GM23338 (cell line): Measurements from ENCODE around the gene GRAMD4.

Experiments used
- CREB1 ChIP-seq: fragments of 250-450 bp; sonication (Bioruptor Pico); IDR thresholded peaks from 2 replicates; pipeline ENCODE4 v1.5.0; 2020; ENCODE audit warnings: low read depth, mild to moderate bottlenecking, moderate library complexity
- EZH2 ChIP-seq: fragments of 200-600 bp; sonication (generic); IDR thresholded peaks from one replicate; pipeline ENCODE4 v1.8.0; 2017; ENCODE audit warnings: antibody characterized with exemption, mild to moderate bottlenecking, low read depth; ENCODE audit not compliant: unreplicated experiment
- EZH2phosphoT487 ChIP-seq: fragments of 200-600 bp; sonication (generic); IDR thresholded peaks from one replicate; pipeline ENCODE4 v1.8.1; 2018; ENCODE audit warnings: antibody characterized with exemption; ENCODE audit not compliant: unreplicated experiment
- NANOG ChIP-seq: IDR thresholded peaks from 2 replicates; pipeline ENCODE4 v1.6.1; 2016; ENCODE audit warnings: antibody characterized with exemption, borderline replicate concordance
- POLR2AphosphoS5 ChIP-seq: IDR thresholded peaks from 2 replicates; pipeline ENCODE4 v1.6.1; 2016; ENCODE audit warnings: antibody characterized with exemption, low read depth
- STAT1 ChIP-seq: IDR thresholded peaks from one replicate; pipeline ENCODE4 v1.6.1; 2016; ENCODE audit warnings: antibody characterized with exemption; ENCODE audit not compliant: unreplicated experiment
- ZNF114 ChIP-seq: fragments of 250-450 bp; sonication (Bioruptor Pico); IDR thresholded peaks from 2 replicates; pipeline ENCODE4 v1.5.0; 2020; ENCODE audit warnings: mild to moderate bottlenecking, moderate library complexity
- ZNF331 ChIP-seq: fragments of 250-450 bp; sonication (Bioruptor Pico); IDR thresholded peaks from 2 replicates; pipeline ENCODE4 v1.5.0; 2020; ENCODE audit warnings: low read depth, mild to moderate bottlenecking, moderate library complexity
- TF ChIP-seq, protein P1 (sequence below), 2 experiments: fragments of 200-600 bp in 1 of 2; sonication (generic) in 1 of 2; conservative IDR thresholded peaks; 2 replicates each; pipeline versions ENCODE4 v1.5.1 to v1.6.1; 2016 to 2017; ENCODE audit warnings: antibody characterized with exemption in 2 of 2, low read depth in 2 of 2, mild to moderate bottlenecking in 2 of 2, moderate library complexity in 1 of 2
- TF ChIP-seq, protein P2 (sequence below): fragments of 250-450 bp; sonication (Bioruptor Pico); IDR thresholded peaks from 2 replicates; pipeline ENCODE4 v1.5.0; 2020; ENCODE audit warnings: mild to moderate bottlenecking, moderate library complexity
- TF ChIP-seq, protein P3 (sequence below): IDR thresholded peaks from one replicate; pipeline ENCODE4 v1.6.1; 2018; ENCODE audit warnings: antibody characterized with exemption; ENCODE audit not compliant: unreplicated experiment
- TF ChIP-seq, protein P4 (sequence below): IDR thresholded peaks from 2 replicates; pipeline ENCODE4 v1.6.1; 2016; ENCODE audit warnings: antibody characterized with exemption

DNA sequence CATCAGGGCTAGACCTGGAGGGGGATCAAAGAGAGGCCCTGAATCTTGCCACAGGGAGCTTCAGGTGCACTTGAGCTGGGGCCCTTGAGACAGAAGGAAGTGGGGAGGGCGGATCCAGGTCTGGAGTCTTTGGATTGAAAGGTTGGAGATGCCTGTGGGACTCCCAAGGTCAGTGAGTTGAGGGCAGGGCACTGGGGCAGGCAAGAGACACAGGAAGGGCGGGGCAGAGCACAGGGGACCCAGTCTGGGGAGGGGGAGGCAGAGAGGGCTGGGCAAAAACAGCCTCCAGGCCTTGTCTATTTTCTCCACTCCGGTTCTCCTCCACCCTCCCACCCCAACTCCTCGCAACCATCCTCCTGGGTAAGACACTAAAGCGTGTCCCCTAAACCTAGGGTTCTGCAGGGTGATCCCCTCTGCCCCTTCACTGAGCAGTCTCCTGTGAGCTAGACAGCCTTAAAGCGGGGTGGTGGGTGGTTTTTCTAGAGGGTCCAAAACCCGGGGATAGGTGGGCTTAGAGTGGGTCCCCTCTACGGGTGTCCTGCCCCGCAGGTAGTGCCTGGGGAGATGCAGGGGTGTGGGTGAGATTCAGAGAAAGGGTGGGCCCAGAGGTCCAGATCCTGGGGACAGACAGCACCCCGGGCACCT, 44.2 kb upstream of the GRAMD4 start:
- TF ChIP-seq EZH2 (no peak), POLR2AphosphoS5 (no peak), EZH2phosphoT487 (no peak), STAT1 (no peak), ZNF331 (CRISPR knock-in tag) (no peak), NANOG (no peak), ZNF114 (no peak), CREB1 (no peak)
- TF ChIP-seq, protein P1, sequence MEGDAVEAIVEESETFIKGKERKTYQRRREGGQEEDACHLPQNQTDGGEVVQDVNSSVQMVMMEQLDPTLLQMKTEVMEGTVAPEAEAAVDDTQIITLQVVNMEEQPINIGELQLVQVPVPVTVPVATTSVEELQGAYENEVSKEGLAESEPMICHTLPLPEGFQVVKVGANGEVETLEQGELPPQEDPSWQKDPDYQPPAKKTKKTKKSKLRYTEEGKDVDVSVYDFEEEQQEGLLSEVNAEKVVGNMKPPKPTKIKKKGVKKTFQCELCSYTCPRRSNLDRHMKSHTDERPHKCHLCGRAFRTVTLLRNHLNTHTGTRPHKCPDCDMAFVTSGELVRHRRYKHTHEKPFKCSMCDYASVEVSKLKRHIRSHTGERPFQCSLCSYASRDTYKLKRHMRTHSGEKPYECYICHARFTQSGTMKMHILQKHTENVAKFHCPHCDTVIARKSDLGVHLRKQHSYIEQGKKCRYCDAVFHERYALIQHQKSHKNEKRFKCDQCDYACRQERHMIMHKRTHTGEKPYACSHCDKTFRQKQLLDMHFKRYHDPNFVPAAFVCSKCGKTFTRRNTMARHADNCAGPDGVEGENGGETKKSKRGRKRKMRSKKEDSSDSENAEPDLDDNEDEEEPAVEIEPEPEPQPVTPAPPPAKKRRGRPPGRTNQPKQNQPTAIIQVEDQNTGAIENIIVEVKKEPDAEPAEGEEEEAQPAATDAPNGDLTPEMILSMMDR (conservative IDR thresholded peaks at IDR 0.05; ENCODE audit: low read depth in 2 of 2): no peak
- TF ChIP-seq, protein P2, sequence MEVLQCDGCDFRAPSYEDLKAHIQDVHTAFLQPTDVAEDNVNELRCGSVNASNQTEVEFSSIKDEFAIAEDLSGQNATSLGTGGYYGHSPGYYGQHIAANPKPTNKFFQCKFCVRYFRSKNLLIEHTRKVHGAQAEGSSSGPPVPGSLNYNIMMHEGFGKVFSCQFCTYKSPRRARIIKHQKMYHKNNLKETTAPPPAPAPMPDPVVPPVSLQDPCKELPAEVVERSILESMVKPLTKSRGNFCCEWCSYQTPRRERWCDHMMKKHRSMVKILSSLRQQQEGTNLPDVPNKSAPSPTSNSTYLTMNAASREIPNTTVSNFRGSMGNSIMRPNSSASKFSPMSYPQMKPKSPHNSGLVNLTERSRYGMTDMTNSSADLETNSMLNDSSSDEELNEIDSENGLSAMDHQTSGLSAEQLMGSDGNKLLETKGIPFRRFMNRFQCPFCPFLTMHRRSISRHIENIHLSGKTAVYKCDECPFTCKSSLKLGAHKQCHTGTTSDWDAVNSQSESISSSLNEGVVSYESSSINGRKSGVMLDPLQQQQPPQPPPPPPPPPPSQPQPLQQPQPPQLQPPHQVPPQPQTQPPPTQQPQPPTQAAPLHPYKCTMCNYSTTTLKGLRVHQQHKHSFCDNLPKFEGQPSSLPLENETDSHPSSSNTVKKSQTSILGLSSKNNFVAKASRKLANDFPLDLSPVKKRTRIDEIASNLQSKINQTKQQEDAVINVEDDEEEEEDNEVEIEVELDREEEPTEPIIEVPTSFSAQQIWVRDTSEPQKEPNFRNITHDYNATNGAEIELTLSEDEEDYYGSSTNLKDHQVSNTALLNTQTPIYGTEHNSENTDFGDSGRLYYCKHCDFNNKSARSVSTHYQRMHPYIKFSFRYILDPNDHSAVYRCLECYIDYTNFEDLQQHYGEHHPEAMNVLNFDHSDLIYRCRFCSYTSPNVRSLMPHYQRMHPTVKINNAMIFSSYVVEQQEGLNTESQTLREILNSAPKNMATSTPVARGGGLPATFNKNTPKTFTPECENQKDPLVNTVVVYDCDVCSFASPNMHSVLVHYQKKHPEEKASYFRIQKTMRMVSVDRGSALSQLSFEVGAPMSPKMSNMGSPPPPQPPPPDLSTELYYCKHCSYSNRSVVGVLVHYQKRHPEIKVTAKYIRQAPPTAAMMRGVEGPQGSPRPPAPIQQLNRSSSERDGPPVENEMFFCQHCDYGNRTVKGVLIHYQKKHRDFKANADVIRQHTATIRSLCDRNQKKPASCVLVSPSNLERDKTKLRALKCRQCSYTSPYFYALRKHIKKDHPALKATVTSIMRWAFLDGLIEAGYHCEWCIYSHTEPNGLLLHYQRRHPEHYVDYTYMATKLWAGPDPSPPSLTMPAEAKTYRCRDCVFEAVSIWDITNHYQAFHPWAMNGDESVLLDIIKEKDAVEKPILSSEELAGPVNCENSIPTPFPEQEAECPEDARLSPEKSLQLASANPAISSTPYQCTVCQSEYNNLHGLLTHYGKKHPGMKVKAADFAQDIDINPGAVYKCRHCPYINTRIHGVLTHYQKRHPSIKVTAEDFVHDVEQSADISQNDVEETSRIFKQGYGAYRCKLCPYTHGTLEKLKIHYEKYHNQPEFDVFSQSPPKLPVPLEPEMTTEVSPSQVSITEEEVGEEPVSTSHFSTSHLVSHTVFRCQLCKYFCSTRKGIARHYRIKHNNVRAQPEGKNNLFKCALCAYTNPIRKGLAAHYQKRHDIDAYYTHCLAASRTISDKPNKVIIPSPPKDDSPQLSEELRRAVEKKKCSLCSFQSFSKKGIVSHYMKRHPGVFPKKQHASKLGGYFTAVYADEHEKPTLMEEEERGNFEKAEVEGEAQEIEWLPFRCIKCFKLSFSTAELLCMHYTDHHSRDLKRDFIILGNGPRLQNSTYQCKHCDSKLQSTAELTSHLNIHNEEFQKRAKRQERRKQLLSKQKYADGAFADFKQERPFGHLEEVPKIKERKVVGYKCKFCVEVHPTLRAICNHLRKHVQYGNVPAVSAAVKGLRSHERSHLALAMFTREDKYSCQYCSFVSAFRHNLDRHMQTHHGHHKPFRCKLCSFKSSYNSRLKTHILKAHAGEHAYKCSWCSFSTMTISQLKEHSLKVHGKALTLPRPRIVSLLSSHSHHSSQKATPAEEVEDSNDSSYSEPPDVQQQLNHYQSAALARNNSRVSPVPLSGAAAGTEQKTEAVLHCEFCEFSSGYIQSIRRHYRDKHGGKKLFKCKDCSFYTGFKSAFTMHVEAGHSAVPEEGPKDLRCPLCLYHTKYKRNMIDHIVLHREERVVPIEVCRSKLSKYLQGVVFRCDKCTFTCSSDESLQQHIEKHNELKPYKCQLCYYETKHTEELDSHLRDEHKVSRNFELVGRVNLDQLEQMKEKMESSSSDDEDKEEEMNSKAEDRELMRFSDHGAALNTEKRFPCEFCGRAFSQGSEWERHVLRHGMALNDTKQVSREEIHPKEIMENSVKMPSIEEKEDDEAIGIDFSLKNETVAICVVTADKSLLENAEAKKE: no peak
- TF ChIP-seq, protein P3, sequence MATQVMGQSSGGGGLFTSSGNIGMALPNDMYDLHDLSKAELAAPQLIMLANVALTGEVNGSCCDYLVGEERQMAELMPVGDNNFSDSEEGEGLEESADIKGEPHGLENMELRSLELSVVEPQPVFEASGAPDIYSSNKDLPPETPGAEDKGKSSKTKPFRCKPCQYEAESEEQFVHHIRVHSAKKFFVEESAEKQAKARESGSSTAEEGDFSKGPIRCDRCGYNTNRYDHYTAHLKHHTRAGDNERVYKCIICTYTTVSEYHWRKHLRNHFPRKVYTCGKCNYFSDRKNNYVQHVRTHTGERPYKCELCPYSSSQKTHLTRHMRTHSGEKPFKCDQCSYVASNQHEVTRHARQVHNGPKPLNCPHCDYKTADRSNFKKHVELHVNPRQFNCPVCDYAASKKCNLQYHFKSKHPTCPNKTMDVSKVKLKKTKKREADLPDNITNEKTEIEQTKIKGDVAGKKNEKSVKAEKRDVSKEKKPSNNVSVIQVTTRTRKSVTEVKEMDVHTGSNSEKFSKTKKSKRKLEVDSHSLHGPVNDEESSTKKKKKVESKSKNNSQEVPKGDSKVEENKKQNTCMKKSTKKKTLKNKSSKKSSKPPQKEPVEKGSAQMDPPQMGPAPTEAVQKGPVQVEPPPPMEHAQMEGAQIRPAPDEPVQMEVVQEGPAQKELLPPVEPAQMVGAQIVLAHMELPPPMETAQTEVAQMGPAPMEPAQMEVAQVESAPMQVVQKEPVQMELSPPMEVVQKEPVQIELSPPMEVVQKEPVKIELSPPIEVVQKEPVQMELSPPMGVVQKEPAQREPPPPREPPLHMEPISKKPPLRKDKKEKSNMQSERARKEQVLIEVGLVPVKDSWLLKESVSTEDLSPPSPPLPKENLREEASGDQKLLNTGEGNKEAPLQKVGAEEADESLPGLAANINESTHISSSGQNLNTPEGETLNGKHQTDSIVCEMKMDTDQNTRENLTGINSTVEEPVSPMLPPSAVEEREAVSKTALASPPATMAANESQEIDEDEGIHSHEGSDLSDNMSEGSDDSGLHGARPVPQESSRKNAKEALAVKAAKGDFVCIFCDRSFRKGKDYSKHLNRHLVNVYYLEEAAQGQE: no peak
- TF ChIP-seq, protein P4, sequence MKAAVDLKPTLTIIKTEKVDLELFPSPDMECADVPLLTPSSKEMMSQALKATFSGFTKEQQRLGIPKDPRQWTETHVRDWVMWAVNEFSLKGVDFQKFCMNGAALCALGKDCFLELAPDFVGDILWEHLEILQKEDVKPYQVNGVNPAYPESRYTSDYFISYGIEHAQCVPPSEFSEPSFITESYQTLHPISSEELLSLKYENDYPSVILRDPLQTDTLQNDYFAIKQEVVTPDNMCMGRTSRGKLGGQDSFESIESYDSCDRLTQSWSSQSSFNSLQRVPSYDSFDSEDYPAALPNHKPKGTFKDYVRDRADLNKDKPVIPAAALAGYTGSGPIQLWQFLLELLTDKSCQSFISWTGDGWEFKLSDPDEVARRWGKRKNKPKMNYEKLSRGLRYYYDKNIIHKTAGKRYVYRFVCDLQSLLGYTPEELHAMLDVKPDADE: no peak
